ENCODE data around the gene GUCY1A2.

DNA sequence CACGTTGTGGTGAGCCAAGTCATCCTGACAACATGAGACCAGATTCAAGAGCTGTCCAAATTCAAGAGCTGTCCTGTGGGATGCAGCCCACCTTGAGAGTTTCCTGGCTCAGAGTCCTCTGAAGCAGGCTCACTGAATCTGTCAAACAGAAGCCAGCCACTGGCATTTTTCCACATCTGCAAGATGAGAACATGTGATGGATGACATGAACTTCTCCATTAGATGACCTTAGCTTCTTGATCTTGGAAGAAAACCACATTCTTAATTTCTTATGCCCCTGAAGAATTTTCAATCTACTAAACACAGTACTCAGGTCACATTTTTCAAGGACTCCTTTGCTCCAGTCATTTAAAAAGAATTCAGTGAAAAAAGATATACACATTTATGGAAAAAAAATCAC, 291.0 kb downstream of the GUCY1A2 start:
- no peak for TF ChIP-seq EZH2 (IDR thresholded peaks at IDR 0.05; ENCODE audit: insufficient read depth, poor library complexity, severe bottlenecking)
- no peak for TF ChIP-seq EZH2phosphoT487 (IDR thresholded peaks at IDR 0.05; ENCODE audit: insufficient read depth, low read depth)

Measured in GM23248 (cell line).